SU-DHL-6 (cell line): ENCODE data around the gene HAPLN2.

ENCODE experiments used
- H2AFZ ChIP-seq: fragments of 200-600 bp; sonication (generic); 2 replicates; pipeline ENCODE4 v1.6.1; 2014; ENCODE audit warnings: low read depth, mild to moderate bottlenecking, moderate library complexity, mixed read lengths, antibody characterized with exemption, low read length; ENCODE audit not compliant: severe bottlenecking
- H3F3A ChIP-seq: fragments of 200-600 bp; shearing (Covaris generic); 2 replicates; pipeline ENCODE4 v1.6.0; 2016; ENCODE audit warnings: antibody characterized with exemption, mild to moderate bottlenecking; ENCODE audit not compliant: insufficient read depth
- H3K27ac ChIP-seq: fragments of 200-600 bp; sonication (generic); 2 replicates; pipeline ENCODE4 v1.5.1; 2016; ENCODE audit warnings: low read depth, mild to moderate bottlenecking, low read length, moderate library complexity, mixed read lengths
- H3K27me3 ChIP-seq: fragments of 200-600 bp; sonication (generic), shearing (Covaris generic); 2 replicates; pipeline ENCODE4 v1.6.0; 2014; ENCODE audit warnings: mild to moderate bottlenecking, low read length
- H3K36me3 ChIP-seq: fragments of 200-600 bp; sonication (generic); 2 replicates; pipeline ENCODE4 v1.6.1; 2014; ENCODE audit warnings: mild to moderate bottlenecking, low read length, mixed read lengths
- H3K4me2 ChIP-seq: fragments of 300-600, 200-600 bp; shearing (Covaris generic), sonication (generic); 2 replicates; pipeline ENCODE4 v1.6.0; 2014; ENCODE audit warnings: low read length, low read depth, mild to moderate bottlenecking; ENCODE audit not compliant: poor library complexity, severe bottlenecking
- H3K4me3 ChIP-seq: fragments of 200-600 bp; sonication (generic); 2 replicates; pipeline ENCODE4 v1.5.1; 2014; ENCODE audit warnings: antibody characterized with exemption, low read length, mild to moderate bottlenecking, mixed read lengths; ENCODE audit not compliant: insufficient read depth, poor library complexity, severe bottlenecking
- H3K79me2 ChIP-seq: fragments of 200-600 bp; sonication (generic); 2 replicates; pipeline ENCODE4 v1.6.1; 2014; ENCODE audit warnings: mild to moderate bottlenecking, low read length, moderate library complexity; ENCODE audit not compliant: insufficient read depth
- H3K9ac ChIP-seq: fragments of 200-600 bp; sonication (generic); 2 replicates; pipeline ENCODE4 v1.7.0; 2014; ENCODE audit warnings: mild to moderate bottlenecking, low read length
- H3K9me2 ChIP-seq: fragments of 200-600 bp; sonication (generic); replicated peaks from 2 replicates; pipeline ENCODE4 v1.6.1; 2014; ENCODE audit warnings: low read length; ENCODE audit not compliant: insufficient read depth
- H3K9me3 ChIP-seq: fragments of 200-600 bp; sonication (generic); 2 replicates; pipeline ENCODE4 v1.6.1; 2014; ENCODE audit warnings: low read length, mixed read lengths; ENCODE audit not compliant: insufficient read depth
- H4K20me1 ChIP-seq: fragments of 200-600 bp; sonication (generic); 2 replicates; pipeline ENCODE4 v1.6.1; 2014; ENCODE audit warnings: low read depth, mild to moderate bottlenecking, antibody characterized with exemption, low read length, moderate library complexity, mixed read lengths
- CTCF ChIP-seq: fragments of 200-600 bp; sonication (generic); IDR thresholded peaks from one replicate; pipeline ENCODE4 v1.5.1; 2017; ENCODE audit warnings: antibody characterized with exemption, mild to moderate bottlenecking, low read length, moderate library complexity; ENCODE audit not compliant: insufficient read depth, poor library complexity, severe bottlenecking
- EZH2phosphoT487 ChIP-seq: fragments of 200-600 bp; sonication (generic), shearing (Covaris generic); conservative IDR thresholded peaks from 2 replicates; pipeline ENCODE4 v1.6.1; 2018; ENCODE audit warnings: mild to moderate bottlenecking, antibody characterized with exemption, low read length, moderate library complexity, mixed read lengths

Gene HAPLN2

GRCh38 chr1:156660752-156661112, 41.5 kb downstream of the HAPLN2 start:
- Histone ChIP-seq H3K9me3 (no peaks in the 10 kb centered on the region), H3K4me3 (no peak overlapping the region), H3K9ac (no peak overlapping the region), H2AFZ (no peak overlapping the region), H3K36me3 (no peaks in the 10 kb centered on the region), H4K20me1 (no peaks in the 10 kb centered on the region), H3K27ac (no peak overlapping the region), H3K27me3 (no peaks in the 10 kb centered on the region), H3K4me2 (no peak overlapping the region), H3F3A (no peaks in the 10 kb centered on the region), H3K9me2 (no peaks in the 10 kb centered on the region), H3K79me2 (no peaks in the 10 kb centered on the region)
- TF ChIP-seq CTCF (no peak), EZH2phosphoT487 (no peak)

GRCh38 chr1:156662005-156662799, 43.0 kb downstream of the HAPLN2 start:
- no peak overlapping the region for H3K27ac ChIP-seq
- H3K9ac ChIP-seq: no peak overlapping the region
- no peaks in the 10 kb centered on the region for H3K9me3 ChIP-seq
- no peak overlapping the region for H2AFZ ChIP-seq
- H4K20me1 ChIP-seq: no peaks in the 10 kb centered on the region
- H3K9me2 ChIP-seq: no peaks in the 10 kb centered on the region
- no peak overlapping the region for H3K4me3 ChIP-seq
- TF ChIP-seq CTCF (no peak), EZH2phosphoT487 (no peak)
- H3F3A ChIP-seq: no peaks in the 10 kb centered on the region
- H3K4me2 ChIP-seq: no peak overlapping the region
- H3K36me3 ChIP-seq: no peaks in the 10 kb centered on the region
- H3K27me3 ChIP-seq: no peaks in the 10 kb centered on the region
- H3K79me2 ChIP-seq: no peaks in the 10 kb centered on the region

- no peak overlapping the region for H3K27ac ChIP-seq
- H3K4me2 ChIP-seq: no peak overlapping the region
- no peak overlapping the region for H2AFZ ChIP-seq
- TF ChIP-seq CTCF: no peak
- TF ChIP-seq EZH2phosphoT487: no peak
- no peaks in the 10 kb centered on the region for H4K20me1 ChIP-seq
- no peaks in the 10 kb centered on the region for H3K9me2 ChIP-seq
- H3F3A ChIP-seq: no peaks in the 10 kb centered on the region
- no peak overlapping the region for H3K9ac ChIP-seq
- H3K79me2 ChIP-seq: no peaks in the 10 kb centered on the region
- no peak overlapping the region for H3K4me3 ChIP-seq
- no peaks in the 10 kb centered on the region for H3K9me3 ChIP-seq
- no peaks in the 10 kb centered on the region for H3K27me3 ChIP-seq
- H3K36me3 ChIP-seq: no peaks in the 10 kb centered on the region
Observed at GRCh38 chr1:156662800-156663055, 43.5 kb downstream of the HAPLN2 start.
